Activated naive CD4-positive, alpha-beta T cell treated with anti-CD3 and anti-CD28 coated beads, Interleukin-2, amount 50 U/mL, for 24 hours (primary cell): Measurements from ENCODE around the gene C11orf58.

Experiments used
- H3K27ac Mint-ChIP-seq: one replicate; pipeline ENCODE4 v1.8.0; 2021; ENCODE audit warnings: mild to moderate bottlenecking, mixed read lengths
- H3K27me3 Mint-ChIP-seq: one replicate; pipeline ENCODE4 v1.8.0; 2021; ENCODE audit warnings: mixed read lengths
- H3K36me3 Mint-ChIP-seq: one replicate; pipeline ENCODE4 v1.8.0; 2021; ENCODE audit warnings: mixed read lengths
- H3K4me1 Mint-ChIP-seq: one replicate; pipeline ENCODE4 v1.8.0; 2021; ENCODE audit warnings: mixed read lengths
- H3K4me3 Mint-ChIP-seq: one replicate; pipeline ENCODE4 v1.8.0; 2021; ENCODE audit warnings: mild to moderate bottlenecking, mixed read lengths
- H3K9me3 Mint-ChIP-seq: one replicate; pipeline ENCODE4 v1.8.0; 2021; ENCODE audit warnings: mixed read lengths

Gene C11orf58

GRCh38 chr11:16804104-16804947 lies 65.9 kb downstream of the C11orf58 start:
- Mint-ChIP-seq H3K27me3 (no peaks in the 10 kb centered on the region), H3K27ac (no peak overlapping the region), H3K9me3 (no peaks in the 10 kb centered on the region), H3K36me3 (no peaks in the 10 kb centered on the region), H3K4me3 (no peak overlapping the region), H3K4me1 (no peaks in the 10 kb centered on the region)

GRCh38 chr11:16805938-16806337 lies 67.5 kb downstream of the C11orf58 start:
- Mint-ChIP-seq H3K4me1 (no peaks in the 10 kb centered on the region), H3K36me3 (no peaks in the 10 kb centered on the region), H3K9me3 (no peaks in the 10 kb centered on the region), H3K4me3 (no peak overlapping the region), H3K27ac (no peak overlapping the region), H3K27me3 (no peaks in the 10 kb centered on the region)

GRCh38 chr11:16806791-16807190 lies 68.3 kb downstream of the C11orf58 start:
- Mint-ChIP-seq H3K36me3 (no peaks in the 10 kb centered on the region), H3K4me1 (no peaks in the 10 kb centered on the region), H3K9me3 (no peaks in the 10 kb centered on the region), H3K27me3 (no peaks in the 10 kb centered on the region), H3K27ac (no peak overlapping the region), H3K4me3 (no peak overlapping the region)

GRCh38 chr11:16807306-16807705 lies 68.9 kb downstream of the C11orf58 start:
- no peaks in the 10 kb centered on the region for H3K36me3 Mint-ChIP-seq
- no peaks in the 10 kb centered on the region for H3K4me1 Mint-ChIP-seq
- no peaks in the 10 kb centered on the region for H3K9me3 Mint-ChIP-seq
- H3K27ac Mint-ChIP-seq: no peak overlapping the region
- no peak overlapping the region for H3K4me3 Mint-ChIP-seq
- no peaks in the 10 kb centered on the region for H3K27me3 Mint-ChIP-seq
